ENCODE results near the gene LARP4.

DNA sequence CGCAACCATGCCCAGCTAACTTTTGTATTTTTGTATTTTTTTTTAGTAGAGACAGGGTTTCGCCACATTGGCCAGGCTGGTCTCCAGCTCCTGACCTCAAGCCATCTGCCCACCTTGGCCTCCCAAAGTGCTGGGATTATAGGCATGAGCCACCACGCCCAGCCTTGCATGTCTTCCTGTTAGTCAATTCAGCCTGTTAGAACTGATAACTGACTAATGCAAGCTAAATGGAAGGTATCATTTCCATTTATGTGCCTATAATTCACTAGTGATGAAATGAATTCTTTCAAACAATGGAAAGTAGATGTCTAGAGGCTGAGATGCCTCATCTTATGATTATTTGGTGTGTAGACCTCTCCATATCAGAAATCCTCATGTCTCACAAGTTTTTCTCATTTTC, 66.8 kb downstream of the LARP4 start:
- TF ChIP-seq, protein P1, sequence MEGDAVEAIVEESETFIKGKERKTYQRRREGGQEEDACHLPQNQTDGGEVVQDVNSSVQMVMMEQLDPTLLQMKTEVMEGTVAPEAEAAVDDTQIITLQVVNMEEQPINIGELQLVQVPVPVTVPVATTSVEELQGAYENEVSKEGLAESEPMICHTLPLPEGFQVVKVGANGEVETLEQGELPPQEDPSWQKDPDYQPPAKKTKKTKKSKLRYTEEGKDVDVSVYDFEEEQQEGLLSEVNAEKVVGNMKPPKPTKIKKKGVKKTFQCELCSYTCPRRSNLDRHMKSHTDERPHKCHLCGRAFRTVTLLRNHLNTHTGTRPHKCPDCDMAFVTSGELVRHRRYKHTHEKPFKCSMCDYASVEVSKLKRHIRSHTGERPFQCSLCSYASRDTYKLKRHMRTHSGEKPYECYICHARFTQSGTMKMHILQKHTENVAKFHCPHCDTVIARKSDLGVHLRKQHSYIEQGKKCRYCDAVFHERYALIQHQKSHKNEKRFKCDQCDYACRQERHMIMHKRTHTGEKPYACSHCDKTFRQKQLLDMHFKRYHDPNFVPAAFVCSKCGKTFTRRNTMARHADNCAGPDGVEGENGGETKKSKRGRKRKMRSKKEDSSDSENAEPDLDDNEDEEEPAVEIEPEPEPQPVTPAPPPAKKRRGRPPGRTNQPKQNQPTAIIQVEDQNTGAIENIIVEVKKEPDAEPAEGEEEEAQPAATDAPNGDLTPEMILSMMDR (tag by site-specific recombination; IDR thresholded peaks at IDR 0.05): no peak
- TF ChIP-seq ZNF670 (tag by site-specific recombination; IDR thresholded peaks at IDR 0.05; ENCODE audit: low read depth): no peak
- no peak for TF ChIP-seq ZNF324 (tag by site-specific recombination; IDR thresholded peaks at IDR 0.05)

All from HEK293 (cell line).